Esophagus squamous epithelium (tissue), 5 donors: ENCODE results near the gene ASAP2. TPM values are rescaled to one million over a fixed set of nuclear protein-coding genes. Genes with fewer than 3 reads are reported as not detected.

ENCODE experiments used
- DNase-seq: peaks from one replicate; lab custom pipeline; 2025; lab: John Stamatoyannopoulos, UW
- H3K27ac ChIP-seq, 4 donors: fragments of 200-600 bp; sonication (generic); one replicate each; pipeline ENCODE4 v1.5.1; 2016 to 2019; ENCODE audit warnings: mild to moderate bottlenecking in 1 of 4
- H3K27me3 ChIP-seq, 4 donors: fragments of 200-600 bp; sonication (generic); 1 replicate in 3 of 4; 2 replicates in 1 of 4; pipeline versions ENCODE4 v1.5.1 to v1.6.0; 2017 to 2021; ENCODE audit warnings: antibody characterized with exemption in 1 of 4
- H3K36me3 ChIP-seq, 3 donors: fragments of 200-600 bp; sonication (generic); one replicate each; pipeline ENCODE4 v1.5.1; 2016 to 2019
- H3K4me1 ChIP-seq, 3 donors: fragments of 200-600 bp; sonication (generic); one replicate each; pipeline ENCODE4 v1.5.1; 2017 to 2019
- H3K4me3 ChIP-seq, 4 donors: fragments of 200-600 bp; sonication (generic); 1 replicate in 3 of 4; 2 replicates in 1 of 4; pipeline ENCODE4 v1.5.1; 2016 to 2019; ENCODE audit warnings: mild to moderate bottlenecking in 2 of 4, moderate library complexity in 1 of 4
- H3K9me3 ChIP-seq, 3 donors: fragments of 200-600 bp; sonication (generic); one replicate each; pipeline ENCODE4 v1.5.1; 2016 to 2019
- CTCF ChIP-seq, 6 experiments: fragments of 450-650 bp in 4 of 6; fragments of 200-600 bp in 2 of 6; sonication (generic) in 2 of 6; IDR thresholded peaks; one replicate each; pipeline ENCODE4 v1.5.1; 2016 to 2019; ENCODE audit warnings: antibody characterized with exemption in 6 of 6, mild to moderate bottlenecking in 4 of 6, moderate library complexity in 4 of 6
- POLR2A ChIP-seq, 4 donors: fragments of 450-650 bp; IDR thresholded peaks; one replicate each; pipeline ENCODE4 v1.6.1; 2017; ENCODE audit warnings: antibody characterized with exemption in 4 of 4, mild to moderate bottlenecking in 4 of 4, moderate library complexity in 3 of 4
- WGBS, 2 donors: methylation state at CpG; one replicate each; pipeline ENCODE4 v1.1.5; 2018; 5-methylcytosine and 5-hydroxymethylcytosine counted together
- intact Hi-C: fragments of 100-400 bp; cut with DNase I; formaldehyde crosslinking; loops from one replicate; pipeline ENCODE4 v1.15.0; 2022
- total RNA-seq, 4 donors: library from RNA; depleted of rRNA; stranded (reverse); fragments of >200 nt; gene quantifications; one replicate each; pipeline ENCODE4 v1.1.0, GENCODE V29; 2016
- donor health status: DM: yes; HTN: yes; CAD: no.

The ASAP2 gene
- total RNA-seq, 4 donors from 2014 or later, result 3.3 to 15.3 (median 6.9) TPM

- peaks cover 0 to 73% (median 32%) of the 10 kb centered on the region in 3 donors for H3K4me1 ChIP-seq
- 87 to 91% methylated on average over 8 of the region's 8 CpGs for WGBS, 2 donors
- TF ChIP-seq POLR2A (IDR thresholded peaks at IDR 0.05), result no peak
- TF ChIP-seq CTCF (IDR thresholded peaks at IDR 0.05), result no peak
- H3K9me3 ChIP-seq, result no peaks in the 10 kb centered on the region
- H3K27ac ChIP-seq, result no peak overlapping the region
- H3K27me3 ChIP-seq, result no peaks in the 10 kb centered on the region
- intact Hi-C loops, result no loop called here
- H3K36me3 ChIP-seq, result no peaks in the 10 kb centered on the region
- no peak for DNase-seq
- H3K4me3 ChIP-seq, result no peak overlapping the region
These were observed 36.7 kb downstream of the ASAP2 start for GRCh38 chr2:9243357-9243756.

- no peak for TF ChIP-seq POLR2A (IDR thresholded peaks at IDR 0.05)
- TF ChIP-seq CTCF (IDR thresholded peaks at IDR 0.05), result no peak
- intact Hi-C loops, result no loop called here
- no peaks in the 10 kb centered on the region for H3K9me3 ChIP-seq
- no peak overlapping the region for H3K4me3 ChIP-seq
- 30 to 53% methylated on average over 7 of the region's 7 CpGs for WGBS, 2 donors
- H3K27me3 ChIP-seq, result no peaks in the 10 kb centered on the region
- no peak for DNase-seq
- H3K36me3 ChIP-seq, result no peaks in the 10 kb centered on the region
- peaks cover 12 to 76% (median 38%) of the 10 kb centered on the region in 3 donors for H3K4me1 ChIP-seq
- peak overlapping the region in 3 of 4 donors; percentile 27 to 56 (median 31) for H3K27ac ChIP-seq
These were observed 38.5 kb downstream of the ASAP2 start for GRCh38 chr2:9244985-9245544.

- no peak overlapping the region for H3K4me3 ChIP-seq
- H3K27me3 ChIP-seq, result no peaks in the 10 kb centered on the region
- no peak for TF ChIP-seq CTCF (IDR thresholded peaks at IDR 0.05)
- TF ChIP-seq POLR2A (IDR thresholded peaks at IDR 0.05), result no peak
- peak overlapping the region in 1 of 4 donors; percentile 21 for H3K27ac ChIP-seq
- no peak for DNase-seq
- 78 to 85% methylated on average over 11 of the region's 13 CpGs for WGBS, 2 donors
- intact Hi-C loops, result no loop called here
- no peaks in the 10 kb centered on the region for H3K9me3 ChIP-seq
- no peaks in the 10 kb centered on the region for H3K36me3 ChIP-seq
- H3K4me1 ChIP-seq, result peaks cover 16 to 78% (median 44%) of the 10 kb centered on the region in 3 donors
These were observed 40.6 kb downstream of the ASAP2 start for GRCh38 chr2:9247177-9247576.

DNA sequence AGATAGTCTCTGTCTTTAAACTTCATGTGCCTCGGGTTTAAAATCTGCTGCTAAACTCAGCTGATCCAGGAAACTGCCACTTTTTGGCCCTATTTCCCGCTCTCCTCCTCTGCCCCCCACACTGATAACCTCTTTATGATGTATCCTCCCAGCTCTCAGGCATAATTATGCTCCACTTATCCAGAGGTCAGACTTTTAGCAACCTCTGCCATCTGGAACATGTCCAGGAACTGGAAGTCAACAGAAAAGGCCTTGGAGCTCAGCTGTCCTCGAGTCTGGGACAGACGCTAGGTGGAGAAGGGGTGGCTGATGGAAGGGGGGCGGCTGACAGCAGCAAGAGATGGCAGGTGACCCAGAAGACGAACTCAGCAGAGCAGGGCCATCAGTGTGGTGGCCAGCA lies 41.2 kb downstream of the ASAP2 start:
- Histone ChIP-seq H3K4me1 (peaks cover 16 to 79% (median 47%) of the 10 kb centered on the region in 3 donors), H3K27ac (no peak overlapping the region), H3K4me3 (no peak overlapping the region), H3K36me3 (no peaks in the 10 kb centered on the region), H3K9me3 (no peaks in the 10 kb centered on the region), H3K27me3 (no peaks in the 10 kb centered on the region)
- no peak for DNase-seq
- 66 to 87% methylated on average over 5 to 6 of the region's 6 CpGs for WGBS, 2 donors
- intact Hi-C loops, result no loop called here
- TF ChIP-seq POLR2A (IDR thresholded peaks at IDR 0.05) (no peak), CTCF (IDR thresholded peaks at IDR 0.05) (no peak)

GRCh38 chr2:9248363-9248762 lies 41.8 kb downstream of the ASAP2 start:
- H3K9me3 ChIP-seq, result no peaks in the 10 kb centered on the region
- TF ChIP-seq POLR2A (IDR thresholded peaks at IDR 0.05) (no peak), CTCF (IDR thresholded peaks at IDR 0.05) (no peak)
- H3K27ac ChIP-seq, result peak overlapping the region in 2 of 4 donors; percentile 64 to 73
- no peaks in the 10 kb centered on the region for H3K27me3 ChIP-seq
- DNase-seq, result no peak
- H3K36me3 ChIP-seq, result no peaks in the 10 kb centered on the region
- intact Hi-C loops, result no loop called here
- peaks cover 16 to 79% (median 47%) of the 10 kb centered on the region in 3 donors for H3K4me1 ChIP-seq
- no peak overlapping the region for H3K4me3 ChIP-seq
- 85 to 95% methylated on average over 7 of the region's 7 CpGs for WGBS, 2 donors
